Adrenal gland (tissue), 5 donors: Measurements from ENCODE around the gene PPP2R5A.

ENCODE experiments used
- POLR2A ChIP-seq, 2 donors: fragments of 450-650 bp; IDR thresholded peaks; one replicate each; pipeline ENCODE4 v1.6.1; 2017; ENCODE audit warnings: antibody characterized with exemption in 2 of 2, mild to moderate bottlenecking in 2 of 2, moderate library complexity in 1 of 2
- TF ChIP-seq, protein P1 (sequence below), 6 experiments: fragments of 450-650 bp in 4 of 6; fragments of 200-600 bp in 2 of 6; sonication (generic) in 1 of 6; IDR thresholded peaks; 1 replicate in 5 of 6; 2 replicates in 1 of 6; pipeline versions ENCODE4 v1.5.1 to v1.8.0; 2016 to 2021; ENCODE audit warnings: antibody characterized with exemption in 6 of 6, mild to moderate bottlenecking in 2 of 6, moderate library complexity in 1 of 6
- donor health status: DM: no; HTN: no; CAD: no.

DNA sequence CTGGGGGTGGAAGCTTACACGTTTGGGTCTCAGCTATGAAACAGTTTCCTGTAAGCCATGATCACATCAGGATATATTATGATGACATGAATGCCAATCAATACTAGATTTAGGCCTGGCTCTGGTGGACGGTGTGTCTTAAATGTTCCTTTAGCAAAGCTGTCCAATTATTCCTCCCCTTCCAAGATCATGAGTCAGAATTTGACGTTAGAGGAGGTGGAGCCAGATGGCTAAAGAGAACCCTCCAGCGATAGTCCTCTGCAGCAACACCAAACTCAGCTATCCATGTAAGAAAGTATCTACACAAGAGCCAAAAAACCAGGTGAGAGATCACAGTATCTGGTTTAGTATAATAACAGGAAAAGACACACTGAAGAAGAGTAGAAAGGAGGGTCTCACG lies 81.7 kb downstream of the PPP2R5A start:
- TF ChIP-seq, protein P1, sequence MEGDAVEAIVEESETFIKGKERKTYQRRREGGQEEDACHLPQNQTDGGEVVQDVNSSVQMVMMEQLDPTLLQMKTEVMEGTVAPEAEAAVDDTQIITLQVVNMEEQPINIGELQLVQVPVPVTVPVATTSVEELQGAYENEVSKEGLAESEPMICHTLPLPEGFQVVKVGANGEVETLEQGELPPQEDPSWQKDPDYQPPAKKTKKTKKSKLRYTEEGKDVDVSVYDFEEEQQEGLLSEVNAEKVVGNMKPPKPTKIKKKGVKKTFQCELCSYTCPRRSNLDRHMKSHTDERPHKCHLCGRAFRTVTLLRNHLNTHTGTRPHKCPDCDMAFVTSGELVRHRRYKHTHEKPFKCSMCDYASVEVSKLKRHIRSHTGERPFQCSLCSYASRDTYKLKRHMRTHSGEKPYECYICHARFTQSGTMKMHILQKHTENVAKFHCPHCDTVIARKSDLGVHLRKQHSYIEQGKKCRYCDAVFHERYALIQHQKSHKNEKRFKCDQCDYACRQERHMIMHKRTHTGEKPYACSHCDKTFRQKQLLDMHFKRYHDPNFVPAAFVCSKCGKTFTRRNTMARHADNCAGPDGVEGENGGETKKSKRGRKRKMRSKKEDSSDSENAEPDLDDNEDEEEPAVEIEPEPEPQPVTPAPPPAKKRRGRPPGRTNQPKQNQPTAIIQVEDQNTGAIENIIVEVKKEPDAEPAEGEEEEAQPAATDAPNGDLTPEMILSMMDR (IDR thresholded peaks at IDR 0.05) = no peak
- TF ChIP-seq POLR2A (IDR thresholded peaks at IDR 0.05) = no peak
